ENCODE measurements around the gene FOXP1.

The FOXP1 gene

DNA sequence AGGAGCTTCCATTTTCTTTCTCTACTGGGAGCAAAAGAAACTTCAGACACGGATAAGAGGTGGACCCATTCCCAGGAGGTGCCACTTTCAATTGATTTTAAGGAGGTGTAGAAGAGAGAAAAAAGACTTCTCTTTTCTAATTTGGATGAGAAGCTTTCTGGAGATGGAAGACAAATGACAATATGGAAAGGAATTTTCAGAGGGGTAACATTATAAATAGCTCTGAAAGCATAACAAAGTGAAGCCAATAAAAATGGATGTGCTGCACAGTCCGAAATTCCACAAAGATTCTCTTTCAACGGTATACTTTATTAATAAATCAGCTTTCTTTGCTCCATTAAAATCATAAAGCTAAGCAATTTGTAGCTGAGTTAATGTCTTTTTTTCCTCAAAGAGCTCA, 663.9 kb downstream of the FOXP1 start:
- FAIRE-seq (no peak), DNase-seq (ENCODE audit: insufficient read length) (no peak)
- no peak for TF ChIP-seq POLR2AphosphoS5 (IDR thresholded peaks at IDR 0.05; ENCODE audit: low read depth, low read length)
- TF ChIP-seq TAF1 (IDR thresholded peaks at IDR 0.05; ENCODE audit: borderline replicate concordance, low read depth, low read length), result no peak
- TF ChIP-seq POLR2A (IDR thresholded peaks at IDR 0.05; ENCODE audit: low read depth, low read length), result no peak

GRCh38 chr3:70919091-70919490, 664.4 kb downstream of the FOXP1 start:
- no peak for TF ChIP-seq POLR2A (IDR thresholded peaks at IDR 0.05; ENCODE audit: low read depth, low read length)
- DNase-seq (ENCODE audit: insufficient read length) (no peak), FAIRE-seq (no peak)

GRCh38 chr3:70916375-70917055, 667.0 kb downstream of the FOXP1 start:
- no peak for FAIRE-seq
- no peak for DNase-seq (ENCODE audit: insufficient read length)
- TF ChIP-seq TAF1 (IDR thresholded peaks at IDR 0.05; ENCODE audit: borderline replicate concordance, low read depth, low read length) (no peak), POLR2AphosphoS5 (IDR thresholded peaks at IDR 0.05; ENCODE audit: low read depth, low read length) (no peak), POLR2A (IDR thresholded peaks at IDR 0.05; ENCODE audit: low read depth, low read length) (no peak)

GRCh38 chr3:70914862-70915261, 668.7 kb downstream of the FOXP1 start:
- DNase-seq (ENCODE audit: insufficient read length), result no peak
- TF ChIP-seq TAF1 (IDR thresholded peaks at IDR 0.05; ENCODE audit: borderline replicate concordance, low read depth, low read length) (no peak), POLR2A (IDR thresholded peaks at IDR 0.05; ENCODE audit: low read depth, low read length) (no peak), POLR2AphosphoS5 (IDR thresholded peaks at IDR 0.05; ENCODE audit: low read depth, low read length) (no peak)
- no peak for FAIRE-seq

DNA sequence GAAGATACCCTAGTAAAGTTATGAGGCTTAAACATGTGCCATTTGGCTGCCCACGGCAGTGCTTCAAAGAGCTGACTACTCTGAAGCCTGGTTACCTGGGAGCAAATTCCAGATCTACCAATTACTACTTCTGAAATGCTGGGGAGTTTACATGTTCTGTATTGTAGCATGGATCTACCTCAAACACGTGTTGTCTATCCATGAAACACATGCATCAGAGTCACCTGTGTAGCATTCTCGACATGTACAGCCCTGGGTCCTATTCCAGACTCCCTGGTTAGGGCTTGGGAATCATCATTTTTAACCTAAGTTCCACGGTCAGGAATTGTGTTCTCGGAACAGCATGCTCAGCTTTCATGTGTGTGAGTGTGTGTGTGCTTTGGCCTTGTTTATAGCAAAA, 671.8 kb downstream of the FOXP1 start:
- FAIRE-seq (no peak), DNase-seq (ENCODE audit: insufficient read length) (no peak)
- TF ChIP-seq POLR2A (IDR thresholded peaks at IDR 0.05; ENCODE audit: low read depth, low read length) (no peak), POLR2AphosphoS5 (IDR thresholded peaks at IDR 0.05; ENCODE audit: low read depth, low read length) (no peak), TAF1 (IDR thresholded peaks at IDR 0.05; ENCODE audit: borderline replicate concordance, low read depth, low read length) (no peak)

DNA sequence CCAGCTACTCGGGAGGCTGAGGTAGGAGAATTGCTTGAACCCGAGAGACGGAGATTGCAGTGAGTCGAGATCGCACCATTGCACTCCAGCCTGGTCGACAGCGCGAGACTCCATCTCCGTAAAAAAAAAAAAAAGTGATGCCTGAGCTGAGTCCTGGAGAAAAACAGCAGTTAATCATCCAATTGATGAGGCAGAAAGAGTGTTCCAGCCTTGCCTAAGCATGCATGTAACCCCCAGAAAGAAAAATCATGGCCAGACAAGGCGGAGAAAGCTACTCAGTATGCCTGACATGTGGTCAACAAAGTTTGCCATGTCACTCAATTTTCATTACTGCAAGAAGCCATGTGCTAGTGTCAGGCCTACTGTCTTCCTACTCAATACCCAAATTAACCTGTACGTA, 678.0 kb downstream of the FOXP1 start:
- DNase-seq (ENCODE audit: insufficient read length) (no peak), FAIRE-seq (no peak)
- TF ChIP-seq POLR2AphosphoS5 (IDR thresholded peaks at IDR 0.05; ENCODE audit: low read depth, low read length), result no peak
- no peak for TF ChIP-seq TAF1 (IDR thresholded peaks at IDR 0.05; ENCODE audit: borderline replicate concordance, low read depth, low read length)
- no peak for TF ChIP-seq POLR2A (IDR thresholded peaks at IDR 0.05; ENCODE audit: low read depth, low read length)

Measured in GM12892 (cell line).